Measurements from ENCODE around the gene LCE1A.

The LCE1A gene

DNA sequence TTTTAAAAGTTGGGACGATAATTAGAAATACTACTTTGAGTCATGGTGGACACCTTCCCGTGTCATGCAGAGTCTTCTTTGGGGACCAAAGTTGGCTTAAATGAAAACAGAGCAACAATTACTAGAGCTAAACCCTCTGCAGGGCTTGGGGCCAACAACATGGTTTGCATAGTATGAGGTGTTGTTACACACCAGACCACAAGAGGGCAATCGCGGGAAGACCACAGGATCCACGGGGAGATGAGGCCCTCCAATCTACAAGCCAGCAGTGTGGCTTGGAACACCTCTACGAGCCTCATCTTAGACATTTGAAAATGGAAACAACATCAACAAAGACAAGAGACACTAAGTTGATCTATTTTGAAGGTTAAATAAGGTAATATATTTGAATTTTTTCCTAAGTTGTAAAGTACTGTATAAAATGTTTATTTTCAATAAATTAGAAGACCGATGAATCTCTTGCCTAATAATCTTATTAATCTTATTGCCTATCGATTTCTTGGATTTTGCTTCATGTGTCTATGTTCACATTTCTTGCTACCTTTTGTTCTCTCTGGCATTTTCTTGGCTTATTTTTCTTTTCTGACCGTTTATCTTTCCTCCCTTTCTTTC is 42.6 kb downstream of the LCE1A start:
- in situ Hi-C loops (cut with MboI; ENCODE audit: low sequenced_read_pairs) = no loop called here

DNA sequence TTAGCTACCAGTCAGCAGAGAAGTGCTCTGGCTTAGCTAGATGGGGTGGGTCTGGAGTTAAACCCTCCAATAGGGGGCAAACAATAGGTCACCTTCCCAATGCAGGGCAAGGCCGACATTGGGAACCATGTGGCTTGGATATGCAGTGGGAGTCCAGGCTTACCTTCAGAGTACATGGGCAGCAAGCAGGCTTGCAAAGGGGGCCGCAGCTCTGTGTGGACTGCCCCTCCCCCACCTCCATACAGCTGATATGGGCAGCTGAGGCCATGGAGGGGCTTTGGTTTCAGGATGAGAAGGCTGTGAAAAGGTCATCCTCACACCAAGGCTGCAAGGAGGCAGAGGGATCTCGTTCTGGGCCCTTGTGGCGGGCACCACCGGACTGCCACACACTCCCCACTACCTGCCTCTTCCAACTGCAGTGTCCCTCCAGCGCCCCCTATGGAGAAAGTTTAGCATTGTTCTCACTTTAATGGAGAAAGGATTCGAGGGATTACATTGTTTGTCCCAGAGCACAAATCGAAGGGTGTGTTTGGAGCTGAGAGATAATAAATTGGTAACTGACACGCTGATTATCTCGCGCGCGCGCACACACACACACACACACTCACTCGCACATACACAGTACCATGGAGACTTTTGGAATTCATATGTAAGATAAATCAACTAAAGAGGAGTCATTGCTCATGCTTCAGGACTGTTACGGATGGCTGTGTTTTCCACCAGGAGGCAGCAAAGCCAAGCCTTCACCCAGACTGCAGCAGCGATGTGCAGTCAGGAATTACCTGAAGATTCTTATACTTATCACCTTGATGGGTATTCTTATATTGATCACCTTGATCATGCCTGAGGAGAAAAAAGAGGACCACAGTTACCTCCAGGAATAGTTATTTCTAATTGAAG is 43.8 kb downstream of the LCE1A start:
- in situ Hi-C loops (cut with MboI; ENCODE audit: low sequenced_read_pairs) = no loop called here

DNA sequence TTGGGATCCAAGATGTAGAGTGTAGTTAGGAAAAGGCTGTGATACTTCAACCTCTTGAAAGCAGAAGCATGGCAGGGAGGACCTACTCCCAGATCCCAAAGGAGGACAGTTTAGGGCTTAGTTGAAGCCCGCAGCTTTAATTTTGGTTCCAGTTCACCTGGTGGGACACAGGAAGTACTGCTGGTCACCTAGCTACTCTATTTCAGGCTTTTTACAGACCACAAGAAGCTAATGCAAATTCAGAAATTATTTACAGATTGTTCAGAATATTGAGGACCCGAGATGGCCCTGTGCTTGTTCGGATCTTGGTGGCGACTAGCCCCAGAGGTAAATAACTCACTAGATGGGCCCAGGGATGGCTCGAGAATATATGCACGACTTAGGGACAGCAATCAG is 44.5 kb downstream of the LCE1A start:
- in situ Hi-C loops (cut with MboI; ENCODE audit: low sequenced_read_pairs) = no loop called here

DNA sequence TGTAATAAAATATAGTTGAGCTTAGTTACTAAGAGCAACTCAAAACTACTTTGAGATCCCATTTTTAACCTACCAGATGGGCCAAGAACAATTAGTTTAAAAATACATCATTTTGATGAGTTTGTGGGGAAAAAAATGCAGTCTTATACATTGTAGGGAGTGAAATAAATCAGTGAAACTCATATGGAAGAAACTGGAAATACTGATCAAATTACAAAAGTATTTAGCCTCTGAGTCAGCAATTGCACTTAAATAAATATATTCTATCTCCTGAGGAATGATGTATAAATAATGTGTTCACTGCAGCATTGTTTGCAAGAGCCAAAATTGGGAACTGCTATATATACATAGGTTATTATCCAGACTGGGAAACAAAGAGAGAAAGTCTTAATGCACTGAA is 46.2 kb downstream of the LCE1A start:
- in situ Hi-C loops (cut with MboI; ENCODE audit: low sequenced_read_pairs) = no loop called here

DNA sequence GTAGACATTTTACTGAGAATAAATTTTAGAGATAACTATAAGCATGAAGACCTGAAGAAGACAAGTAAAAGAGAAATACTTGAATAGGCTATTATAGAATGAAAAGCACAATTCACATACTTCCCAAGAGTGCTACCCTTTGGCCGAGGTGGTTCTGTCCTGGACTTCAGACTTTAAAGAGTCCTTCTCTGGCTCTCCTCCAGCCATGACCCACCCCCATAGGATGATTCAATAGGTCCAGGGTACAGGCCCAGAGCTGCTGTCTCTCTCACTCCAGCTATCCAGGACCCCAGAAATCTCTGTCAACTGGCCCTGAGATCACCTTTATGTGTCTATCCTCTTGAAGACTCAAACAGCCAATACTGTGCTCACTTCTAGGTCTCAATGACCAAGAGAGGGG is 49.6 kb downstream of the LCE1A start:
- in situ Hi-C loops (cut with MboI; ENCODE audit: low sequenced_read_pairs) = no loop called here
